HCT116 (cell line): Measurements from ENCODE around the gene CRYGD. TPM values are rescaled to one million over a fixed set of nuclear protein-coding genes. Genes with fewer than 3 reads are reported as not detected.

ENCODE experiments used
- ATAC-seq: fragments of 200-7000 bp; cut with Tn5 transposase; 2 replicates; pipeline ENCODE4 v1.9.1; 2020; ENCODE audit warnings: mild to moderate bottlenecking, moderate library complexity
- BruUV-seq: library from RNA; stranded (reverse); fragments of 400-500 nt; replicated peaks from 2 replicates; lab custom pipeline; 2021; lab: Mats Ljungman, UMichigan
- CTCF ChIA-PET: fragments of 300-600 bp; sonication (Branson Sonifier 250); formaldehyde crosslinking; loops from one replicate; lab custom pipeline; 2021; ENCODE audit warnings: antibody characterized with exemption; lab: Charles Lee
- POLR2A ChIA-PET: fragments of 300-600, 350-600 bp; sonication (Branson Sonifier 250); formaldehyde crosslinking; loops from one replicate; lab custom pipeline; 2021; ENCODE audit warnings: antibody characterized with exemption; lab: Charles Lee
- RAD21 ChIA-PET, 2 experiments: fragments of 300-600 bp; sonication (Branson Sonifier 250); formaldehyde crosslinking; loops; one replicate each; lab custom pipeline; 2023; ENCODE audit warnings: low total read pairs in 2 of 2; ENCODE audit not compliant: uncharacterized antibody in 2 of 2, unreplicated experiment in 2 of 2, low non-redundant PET in 1 of 2; lab: Charles Lee
- DNase-seq: peaks from one replicate; pipeline ENCODE4 v3.0.0-alpha.2; 2010; ENCODE audit warnings: low read depth, low spot score
- H2AFZ ChIP-seq: fragments of 200-600 bp; shearing (Covaris generic), sonication (generic); 2 replicates; pipeline ENCODE4 v1.6.1; 2017; ENCODE audit warnings: low read depth, mixed run types, mixed read lengths, antibody characterized with exemption, low read length; ENCODE audit not compliant: poor library complexity, severe bottlenecking
- H3K27ac ChIP-seq: 2 replicates; pipeline ENCODE4 v1.5.1; 2012; ENCODE audit warnings: low read depth, low read length
- H3K27me3 ChIP-seq: fragments of 200-600 bp; sonication (generic); 2 replicates; pipeline ENCODE4 v1.6.1; 2016; ENCODE audit warnings: mixed run types, low read length, mixed read lengths; ENCODE audit not compliant: insufficient read depth
- H3K36me3 ChIP-seq, 2 experiments: fragments of 200-500 bp in 1 of 2; fragments of 200-600 bp in 1 of 2; sonication (Bioruptor generic) in 1 of 2; sonication (generic) in 1 of 2; 2 replicates each; pipeline versions ENCODE4 v1.5.1 to v1.6.1; 2014 to 2016; ENCODE audit warnings: low read length in 2 of 2, inconsistent platforms in 1 of 2, mixed read lengths in 1 of 2, mixed run types in 1 of 2; ENCODE audit not compliant: insufficient read depth in 2 of 2, control insufficient read depth in 1 of 2
- H3K4me1 ChIP-seq, 2 experiments: fragments of 200-600 bp in 1 of 2; sonication (generic) in 1 of 2; 2 replicates each; pipeline versions ENCODE4 v1.5.1 to v1.6.1; 2012 to 2017; ENCODE audit warnings: low read length in 2 of 2, inconsistent platforms in 1 of 2, mild to moderate bottlenecking in 1 of 2, mixed read lengths in 1 of 2, mixed run types in 1 of 2, moderate library complexity in 1 of 2; ENCODE audit not compliant: insufficient read depth in 2 of 2, control insufficient read depth in 1 of 2
- H3K4me2 ChIP-seq: fragments of 200-600 bp; sonication (generic); 2 replicates; pipeline ENCODE4 v1.6.1; 2017; ENCODE audit warnings: mixed run types, low read length, mixed read lengths
- H3K4me3 ChIP-seq, 2 experiments: fragments of 200-600 bp in 1 of 2; sonication (generic) in 1 of 2; replicated peaks in 1 of 2; 2 replicates each; pipeline ENCODE4 v1.5.1; 2011 to 2016; ENCODE audit warnings: low read length in 2 of 2, control low read depth in 1 of 2, low read depth in 1 of 2, mild to moderate bottlenecking in 1 of 2, mixed read lengths in 1 of 2, mixed run types in 1 of 2
- H3K79me2 ChIP-seq: fragments of 200-600 bp; sonication (generic); 2 replicates; pipeline ENCODE4 v1.6.1; 2017; ENCODE audit warnings: mild to moderate bottlenecking, mixed run types, low read length, moderate library complexity, mixed read lengths; ENCODE audit not compliant: insufficient read depth
- H3K9ac ChIP-seq: fragments of 200-600 bp; sonication (generic); 2 replicates; pipeline ENCODE4 v1.6.1; 2016; ENCODE audit warnings: low read length, mixed read lengths
- H3K9me2 ChIP-seq: fragments of 200-600 bp; sonication (generic), shearing (Covaris generic); 2 replicates; pipeline ENCODE4 v1.6.1; 2017; ENCODE audit warnings: mixed run types, mild to moderate bottlenecking, moderate library complexity; ENCODE audit not compliant: insufficient read depth
- H3K9me3 ChIP-seq, 2 experiments: fragments of 200-500 bp in 1 of 2; fragments of 200-600 bp in 1 of 2; sonication (Bioruptor generic) in 1 of 2; sonication (generic) in 1 of 2; 2 replicates each; pipeline ENCODE4 v1.6.1; 2014 to 2017; ENCODE audit warnings: low read length in 2 of 2, mixed read lengths in 2 of 2, inconsistent platforms in 1 of 2, low read depth in 1 of 2, mild to moderate bottlenecking in 1 of 2, mixed run types in 1 of 2, moderate library complexity in 1 of 2; ENCODE audit not compliant: control insufficient read depth in 1 of 2, insufficient read depth in 1 of 2
- H4K20me1 ChIP-seq: fragments of 200-600 bp; sonication (generic), shearing (Covaris generic); 2 replicates; pipeline ENCODE4 v1.6.1; 2017; ENCODE audit warnings: mixed run types, mild to moderate bottlenecking, moderate library complexity; ENCODE audit not compliant: insufficient read depth
- CBX3 ChIP-seq: IDR thresholded peaks from 2 replicates; pipeline ENCODE4 v1.6.1; 2012; ENCODE audit warnings: low read depth
- CTCF ChIP-seq, 3 experiments: fragments of 200-600 bp in 1 of 3; sonication (generic) in 1 of 3; IDR thresholded peaks in 2 of 3; conservative IDR thresholded peaks in 1 of 3; 2 replicates each; pipeline ENCODE4 v1.5.1; 2012 to 2017; ENCODE audit warnings: low read depth in 2 of 3, low read length in 2 of 3, antibody characterized with exemption in 1 of 3, borderline replicate concordance in 1 of 3, control low read depth in 1 of 3, mild to moderate bottlenecking in 1 of 3, mixed read lengths in 1 of 3, mixed run types in 1 of 3, moderate library complexity in 1 of 3; ENCODE audit not compliant: insufficient read depth in 1 of 3
- ELF1 ChIP-seq: IDR thresholded peaks from 2 replicates; pipeline ENCODE4 v1.6.1; 2012; ENCODE audit warnings: low read depth, borderline replicate concordance
- EZH2 ChIP-seq: fragments of 200-600 bp; sonication (generic); IDR thresholded peaks from 2 replicates; pipeline ENCODE4 v1.6.1; 2017; ENCODE audit warnings: antibody characterized with exemption, mixed run types
- EZH2phosphoT487 ChIP-seq: fragments of 200-600 bp; IDR thresholded peaks from 2 replicates; pipeline ENCODE4 v1.6.1; 2018; ENCODE audit warnings: antibody characterized with exemption, borderline replicate concordance
- JUND ChIP-seq: IDR thresholded peaks from 2 replicates; pipeline ENCODE4 v1.6.1; 2012
- MAX ChIP-seq: IDR thresholded peaks from 2 replicates; pipeline ENCODE4 v1.6.1; 2012
- POLR2A ChIP-seq: IDR thresholded peaks from 2 replicates; pipeline ENCODE4 v1.7.0; 2011; ENCODE audit warnings: borderline replicate concordance; ENCODE audit not compliant: insufficient read depth, insufficient read length; ENCODE audit errors: extremely low read depth
- POLR2AphosphoS5 ChIP-seq: IDR thresholded peaks from 2 replicates; pipeline ENCODE4 v1.6.1; 2011; ENCODE audit warnings: mild to moderate bottlenecking, low read depth, low read length, moderate library complexity
- TCF7L2 ChIP-seq: IDR thresholded peaks from 2 replicates; pipeline ENCODE4 v1.7.0; 2011; ENCODE audit warnings: borderline replicate concordance, inconsistent platforms; ENCODE audit not compliant: insufficient read depth, insufficient read length; ENCODE audit errors: extremely low read depth
- YY1 ChIP-seq: IDR thresholded peaks from 2 replicates; pipeline ENCODE4 v1.6.1; 2011; ENCODE audit warnings: low read length, low read depth, moderate library complexity, mild to moderate bottlenecking; ENCODE audit not compliant: insufficient replicate concordance; ENCODE audit errors: extremely low read depth
- ZFX ChIP-seq: fragments of 450-650 bp; IDR thresholded peaks from 2 replicates; pipeline ENCODE4 v1.6.1; 2017
- intact Hi-C: fragments of 100-400 bp; cut with micrococcal nuclease; formaldehyde crosslinking; loops from 2 replicates; pipeline ENCODE4 v1.10.0; 2022
- total RNA-seq: library from RNA; stranded (reverse); gene quantifications from one replicate; pipeline ENCODE4 v1.2.1, GENCODE V29; 2021; ENCODE audit not compliant: unreplicated experiment

The CRYGD gene
- total RNA-seq, 1 experiment from 2014 or later: not detected

DNA sequence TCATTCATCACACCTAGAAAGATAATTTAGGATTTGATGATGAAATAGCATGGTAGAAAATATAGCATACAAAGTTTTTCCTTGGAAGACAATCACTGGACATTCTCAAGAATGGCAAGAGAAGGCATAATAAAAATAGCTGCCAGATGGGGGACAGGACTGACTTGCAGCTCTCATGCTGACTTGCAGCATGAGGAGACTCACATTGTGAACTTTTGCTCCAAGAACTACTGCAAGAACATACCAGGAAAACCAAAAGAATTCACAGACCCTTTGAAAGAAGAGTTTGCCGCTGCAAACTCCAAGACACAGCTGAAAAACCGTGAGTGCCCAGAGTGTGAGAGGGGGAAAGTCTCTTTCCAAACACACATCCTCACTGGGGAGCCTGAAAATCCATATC, 47.0 kb downstream of the CRYGD start:
- Histone ChIP-seq H3K9ac (no peak overlapping the region), H3K36me3 (no peaks in the 10 kb centered on the region), H3K4me1 (no peaks in the 10 kb centered on the region), H3K9me2 (no peaks in the 10 kb centered on the region), H3K4me2 (no peak overlapping the region), H3K27me3 (no peaks in the 10 kb centered on the region), H3K4me3 (no peak overlapping the region), H2AFZ (no peak overlapping the region), H3K79me2 (no peaks in the 10 kb centered on the region), H4K20me1 (no peaks in the 10 kb centered on the region), H3K9me3 (no peaks in the 10 kb centered on the region), H3K27ac (no peak overlapping the region)
- BruUV-seq: no TSS peak
- ChIA-PET POLR2A (no interaction called here), CTCF (no interaction called here), RAD21 (no interaction called here)
- intact Hi-C loops: no loop called here
- ATAC-seq (no peak), DNase-seq (no peak)
- TF ChIP-seq MAX (no peak), POLR2A (no peak), ZFX (no peak), ELF1 (no peak), POLR2AphosphoS5 (no peak), JUND (no peak), TCF7L2 (no peak), YY1 (no peak), CTCF (IDR thresholded peaks at IDR 0.05 in 2 of 3, conservative IDR thresholded peaks at IDR 0.05 in 1 of 3; ENCODE audit: borderline replicate concordance in 1 of 3, insufficient read depth in 1 of 3, low read depth in 2 of 3, low read length in 2 of 3) (no peak), EZH2 (no peak), CBX3 (no peak), EZH2phosphoT487 (no peak)
